AG09309 (cell line): Measurements from ENCODE around the gene CFAP210.
"Not testable (repeated sequence)": the region's sequence is repeated elsewhere in the genome, so short reads cannot be mapped to it uniquely, and the experiment has no call there.

ENCODE experiments used
- DNase-seq: peaks from one replicate; pipeline ENCODE4 v3.0.0-alpha.2; 2010; ENCODE audit warnings: low read depth
- H3K4me3 ChIP-seq: 2 replicates; pipeline ENCODE4 v1.5.1; 2011; ENCODE audit warnings: mild to moderate bottlenecking, low read depth, low read length, moderate library complexity; ENCODE audit not compliant: control insufficient read depth
- TF ChIP-seq, protein P1 (sequence below): IDR thresholded peaks from 2 replicates; pipeline ENCODE4 v1.5.1; 2011; ENCODE audit warnings: mild to moderate bottlenecking, low read depth, low read length, inconsistent platforms; ENCODE audit not compliant: insufficient read depth, control insufficient read depth; ENCODE audit errors: missing control alignments

The CFAP210 gene

GRCh38 chr2:169692718-169693117, 1.5 kb downstream of the CFAP210 start:
- H3K4me3 ChIP-seq, result no peak overlapping the region
- TF ChIP-seq, protein P1, sequence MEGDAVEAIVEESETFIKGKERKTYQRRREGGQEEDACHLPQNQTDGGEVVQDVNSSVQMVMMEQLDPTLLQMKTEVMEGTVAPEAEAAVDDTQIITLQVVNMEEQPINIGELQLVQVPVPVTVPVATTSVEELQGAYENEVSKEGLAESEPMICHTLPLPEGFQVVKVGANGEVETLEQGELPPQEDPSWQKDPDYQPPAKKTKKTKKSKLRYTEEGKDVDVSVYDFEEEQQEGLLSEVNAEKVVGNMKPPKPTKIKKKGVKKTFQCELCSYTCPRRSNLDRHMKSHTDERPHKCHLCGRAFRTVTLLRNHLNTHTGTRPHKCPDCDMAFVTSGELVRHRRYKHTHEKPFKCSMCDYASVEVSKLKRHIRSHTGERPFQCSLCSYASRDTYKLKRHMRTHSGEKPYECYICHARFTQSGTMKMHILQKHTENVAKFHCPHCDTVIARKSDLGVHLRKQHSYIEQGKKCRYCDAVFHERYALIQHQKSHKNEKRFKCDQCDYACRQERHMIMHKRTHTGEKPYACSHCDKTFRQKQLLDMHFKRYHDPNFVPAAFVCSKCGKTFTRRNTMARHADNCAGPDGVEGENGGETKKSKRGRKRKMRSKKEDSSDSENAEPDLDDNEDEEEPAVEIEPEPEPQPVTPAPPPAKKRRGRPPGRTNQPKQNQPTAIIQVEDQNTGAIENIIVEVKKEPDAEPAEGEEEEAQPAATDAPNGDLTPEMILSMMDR, result no peak
- no peak for DNase-seq

DNA sequence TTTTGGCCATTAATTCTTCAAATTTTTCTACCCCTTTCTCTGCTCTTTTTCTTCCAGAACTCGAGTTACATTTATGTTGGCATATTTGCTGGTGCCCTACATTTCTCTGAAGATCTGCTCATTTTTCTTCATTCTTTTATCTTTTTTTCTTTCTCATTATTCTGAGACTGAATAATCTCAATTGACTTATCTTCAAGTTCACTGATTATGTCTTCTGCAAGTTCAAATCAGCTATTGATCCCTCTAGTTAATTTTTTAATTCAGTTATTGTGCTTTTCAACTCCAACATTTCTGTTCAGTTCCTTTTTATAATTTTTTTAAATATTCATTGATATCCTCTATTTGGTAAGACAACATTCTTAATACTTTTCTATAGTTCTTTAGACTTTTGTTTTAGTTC, 3.2 kb downstream of the CFAP210 start:
- no peak for DNase-seq
- no peak overlapping the region for H3K4me3 ChIP-seq
- TF ChIP-seq, protein P1, result no peak

- DNase-seq, H3K4me3 ChIP-seq: not testable (repeated sequence)
These were observed 6.3 kb downstream of the CFAP210 start for GRCh38 chr2:169687943-169688342.

DNA sequence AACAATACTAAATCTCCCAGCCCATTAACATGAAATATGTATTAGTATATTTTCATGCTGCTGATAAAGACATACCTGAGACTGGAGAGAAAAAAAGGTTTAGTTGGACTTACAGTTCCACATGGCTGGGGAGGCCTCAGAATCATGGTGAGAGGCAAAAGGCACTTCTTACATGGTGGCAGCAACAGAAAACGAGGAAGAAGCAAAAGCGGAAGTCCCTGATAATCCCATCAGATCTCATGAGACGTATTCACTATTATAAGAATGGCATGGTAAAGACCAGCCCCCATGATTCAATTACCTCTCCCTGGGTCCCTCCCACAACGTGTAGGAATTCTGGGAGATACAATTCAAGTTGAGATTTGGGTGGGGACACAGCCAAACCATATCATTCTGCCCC, 7.4 kb downstream of the CFAP210 start:
- not testable (repeated sequence) for DNase-seq, H3K4me3 ChIP-seq

GRCh38 chr2:169684712-169685111, 9.5 kb downstream of the CFAP210 start:
- DNase-seq, H3K4me3 ChIP-seq: not testable (repeated sequence)

GRCh38 chr2:169684135-169684565, 10.1 kb downstream of the CFAP210 start:
- TF ChIP-seq, protein P1, result no peak
- no peak overlapping the region for H3K4me3 ChIP-seq
- no peak for DNase-seq

- H3K4me3 ChIP-seq, result no peak overlapping the region
- TF ChIP-seq, protein P1, result no peak
- DNase-seq, result no peak
These were observed 10.6 kb downstream of the CFAP210 start for GRCh38 chr2:169683425-169684134.

- no peak overlapping the region for H3K4me3 ChIP-seq
- TF ChIP-seq, protein P1, result no peak
- no peak for DNase-seq
These were observed 11.2 kb downstream of the CFAP210 start for GRCh38 chr2:169683054-169683424.
